Peyer's patch (tissue), 4 donors: ENCODE measurements around the gene BEGAIN. TPM values are rescaled to one million over a fixed set of nuclear protein-coding genes. Genes with fewer than 3 reads are reported as not detected.

Experiments
- DNase-seq, 3 donors: peaks; one replicate each; pipeline ENCODE4 v3.0.0-alpha.2; 2017 to 2019
- H3K27ac ChIP-seq, 4 donors: fragments of 200-600 bp; sonication (generic); one replicate each; pipeline ENCODE4 v1.5.1; 2016 to 2019
- H3K27me3 ChIP-seq, 2 donors: fragments of 200-600 bp; sonication (generic); one replicate each; pipeline ENCODE4 v1.5.1; 2019
- H3K36me3 ChIP-seq, 3 donors: fragments of 200-600 bp; sonication (generic); one replicate each; pipeline ENCODE4 v1.5.1; 2016 to 2019
- H3K4me1 ChIP-seq, 4 donors: fragments of 200-600 bp; sonication (generic); one replicate each; pipeline ENCODE4 v1.5.1; 2016 to 2019
- H3K4me3 ChIP-seq, 4 donors: fragments of 200-600 bp; sonication (generic); 1 replicate in 3 of 4; 2 replicates in 1 of 4; pipeline ENCODE4 v1.5.1; 2016 to 2019; ENCODE audit warnings: mild to moderate bottlenecking in 1 of 4
- H3K9me3 ChIP-seq, 4 donors: fragments of 200-600 bp; sonication (generic); one replicate each; pipeline ENCODE4 v1.5.1; 2016 to 2019; ENCODE audit warnings: mild to moderate bottlenecking in 1 of 4
- CTCF ChIP-seq, 6 experiments: fragments of 450-650 bp in 4 of 6; fragments of 200-600 bp in 2 of 6; sonication (generic) in 1 of 6; IDR thresholded peaks; one replicate each; pipeline ENCODE4 v1.5.1; 2017 to 2019; ENCODE audit warnings: antibody characterized with exemption in 6 of 6, mild to moderate bottlenecking in 3 of 6, moderate library complexity in 1 of 6
- POLR2A ChIP-seq, 2 donors: fragments of 450-650 bp; IDR thresholded peaks; one replicate each; pipeline ENCODE4 v1.5.1; 2017; ENCODE audit warnings: antibody characterized with exemption in 2 of 2, mild to moderate bottlenecking in 2 of 2, moderate library complexity in 2 of 2
- small RNA-seq, 2 donors: library from RNA; depleted of rRNA; stranded (forward); fragments of <200 nt; gene quantifications; one replicate each; pipeline ENCODE3, GENCODE V24; 2016
- total RNA-seq, 4 donors: library from RNA; depleted of rRNA; stranded (reverse); fragments of >200 nt; gene quantifications; one replicate each; pipeline ENCODE4 v1.1.0, GENCODE V29; 2016

The BEGAIN gene
- total RNA-seq, 4 donors from 2014 or later = 1.6 to 31.8 (median 6.6) TPM; not detected in 1

DNA sequence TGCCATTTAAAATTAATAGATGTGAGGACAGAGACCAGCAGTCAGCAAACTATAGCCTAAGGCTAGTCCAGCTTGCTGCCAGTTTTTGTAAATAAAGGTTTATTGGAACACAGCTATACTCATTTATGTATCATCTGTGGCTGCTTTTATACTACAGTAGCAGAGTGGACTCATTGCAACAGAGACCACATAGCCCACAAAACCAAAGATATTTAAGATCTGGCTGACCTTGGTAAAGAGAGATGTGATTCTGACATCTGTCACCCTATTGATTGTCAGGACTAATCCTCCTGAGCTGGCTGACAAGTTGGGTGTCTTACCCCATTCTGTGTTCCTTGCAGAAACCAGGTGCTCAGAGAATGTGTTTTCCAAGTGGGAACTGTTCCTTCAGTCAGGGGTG, 99.9 kb downstream of the BEGAIN start:
- H3K9me3 ChIP-seq = no peaks in the 10 kb centered on the region
- peaks cover 0 to 5% (median 0%) of the 10 kb centered on the region in 3 donors for H3K36me3 ChIP-seq
- H3K27ac ChIP-seq = no peak overlapping the region
- TF ChIP-seq CTCF (IDR thresholded peaks at IDR 0.05) = no peak
- no peak for TF ChIP-seq POLR2A (IDR thresholded peaks at IDR 0.05)
- no peak for DNase-seq
- no peak overlapping the region for H3K4me3 ChIP-seq
- H3K27me3 ChIP-seq = no peaks in the 10 kb centered on the region
- H3K4me1 ChIP-seq = no peaks in the 10 kb centered on the region

Small RNA genes lying within 50 kb of the gene (small RNA-seq; reads per million reads assigned to genes)
- 0 reads per million in 2 donors for gene RN7SKP92

Other genes starting within 250 kb of the BEGAIN start
- 10 to 100 TPM in 2 of 4 donors, 1 to 10 TPM in 2; 1.7 to 11.7 (median 10.3) TPM for gene WDR25, start 210.9 kb downstream of the BEGAIN start, total RNA-seq
- gene DLK1, start 139.5 kb upstream of the BEGAIN start, total RNA-seq = not detected
- gene MEG3, start 238.7 kb upstream of the BEGAIN start, total RNA-seq = 100 to 1,000 TPM in 1 of 4 donors, 10 to 100 TPM in 2, 1 to 10 TPM in 1; 5.8 to 135 (median 33.8) TPM